Fibroblast of pulmonary artery (primary cell): Measurements from ENCODE around the gene RNPEP.
"Not testable (repeated sequence)": the region's sequence is repeated elsewhere in the genome, so short reads cannot be mapped to it uniquely, and the experiment has no call there.

Experiments
- DNase-seq: peaks from one replicate; pipeline ENCODE4 v3.0.0-alpha.2; 2010; ENCODE audit warnings: low read depth
- H3K4me3 ChIP-seq: replicated peaks from 2 replicates; pipeline ENCODE4 v1.5.1; 2011; ENCODE audit warnings: low read depth, mild to moderate bottlenecking, control low read depth, low read length, moderate library complexity
- TF ChIP-seq, protein P1 (sequence below): IDR thresholded peaks from 2 replicates; pipeline ENCODE4 v1.5.1; 2011; ENCODE audit warnings: mild to moderate bottlenecking, control low read depth, low read length, inconsistent platforms; ENCODE audit errors: missing control alignments

The RNPEP gene

DNA sequence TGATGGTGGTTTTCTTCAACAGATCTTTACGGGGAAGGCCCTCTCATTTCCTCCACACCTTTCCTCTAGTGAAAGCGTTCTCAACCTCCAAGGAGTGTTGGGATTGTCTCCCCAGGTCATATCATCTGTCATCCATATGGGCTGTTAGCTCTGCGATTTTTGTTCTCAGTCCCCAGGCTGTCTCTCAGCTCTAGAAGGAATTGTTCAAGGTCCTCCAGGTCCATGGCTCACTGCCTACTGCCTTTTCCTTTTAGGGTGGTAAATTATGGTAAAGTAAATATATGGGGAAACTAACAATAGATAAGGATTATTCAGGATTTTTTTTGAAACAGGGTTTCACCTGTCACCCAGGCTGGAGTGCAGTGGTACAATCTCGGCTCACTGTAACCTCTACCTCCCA lies 65.5 kb downstream of the RNPEP start:
- no peak overlapping the region for H3K4me3 ChIP-seq
- no peak for DNase-seq
- TF ChIP-seq, protein P1, sequence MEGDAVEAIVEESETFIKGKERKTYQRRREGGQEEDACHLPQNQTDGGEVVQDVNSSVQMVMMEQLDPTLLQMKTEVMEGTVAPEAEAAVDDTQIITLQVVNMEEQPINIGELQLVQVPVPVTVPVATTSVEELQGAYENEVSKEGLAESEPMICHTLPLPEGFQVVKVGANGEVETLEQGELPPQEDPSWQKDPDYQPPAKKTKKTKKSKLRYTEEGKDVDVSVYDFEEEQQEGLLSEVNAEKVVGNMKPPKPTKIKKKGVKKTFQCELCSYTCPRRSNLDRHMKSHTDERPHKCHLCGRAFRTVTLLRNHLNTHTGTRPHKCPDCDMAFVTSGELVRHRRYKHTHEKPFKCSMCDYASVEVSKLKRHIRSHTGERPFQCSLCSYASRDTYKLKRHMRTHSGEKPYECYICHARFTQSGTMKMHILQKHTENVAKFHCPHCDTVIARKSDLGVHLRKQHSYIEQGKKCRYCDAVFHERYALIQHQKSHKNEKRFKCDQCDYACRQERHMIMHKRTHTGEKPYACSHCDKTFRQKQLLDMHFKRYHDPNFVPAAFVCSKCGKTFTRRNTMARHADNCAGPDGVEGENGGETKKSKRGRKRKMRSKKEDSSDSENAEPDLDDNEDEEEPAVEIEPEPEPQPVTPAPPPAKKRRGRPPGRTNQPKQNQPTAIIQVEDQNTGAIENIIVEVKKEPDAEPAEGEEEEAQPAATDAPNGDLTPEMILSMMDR, result no peak

DNA sequence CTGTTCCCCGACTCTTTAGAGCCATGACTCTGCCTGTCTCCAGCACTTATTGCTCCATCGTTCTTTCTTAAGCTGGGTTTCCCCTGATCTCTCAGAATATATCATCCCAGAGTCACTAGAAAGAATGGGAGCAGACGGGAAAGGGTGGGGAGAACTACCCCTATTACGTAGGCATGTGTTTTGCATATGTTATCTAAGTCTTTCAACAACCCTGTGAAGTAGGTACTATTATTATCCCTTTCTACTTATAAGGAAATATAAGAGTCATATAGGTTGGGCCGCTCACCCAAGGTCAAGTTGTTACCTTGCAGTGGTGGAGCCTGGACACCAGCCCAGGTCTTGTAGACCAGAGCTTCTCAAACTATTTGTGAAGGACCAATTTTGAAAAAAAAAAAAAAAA lies 66.7 kb downstream of the RNPEP start:
- H3K4me3 ChIP-seq, result no peak overlapping the region
- DNase-seq, result peak; percentile 50
- TF ChIP-seq, protein P1, result no peak

DNA sequence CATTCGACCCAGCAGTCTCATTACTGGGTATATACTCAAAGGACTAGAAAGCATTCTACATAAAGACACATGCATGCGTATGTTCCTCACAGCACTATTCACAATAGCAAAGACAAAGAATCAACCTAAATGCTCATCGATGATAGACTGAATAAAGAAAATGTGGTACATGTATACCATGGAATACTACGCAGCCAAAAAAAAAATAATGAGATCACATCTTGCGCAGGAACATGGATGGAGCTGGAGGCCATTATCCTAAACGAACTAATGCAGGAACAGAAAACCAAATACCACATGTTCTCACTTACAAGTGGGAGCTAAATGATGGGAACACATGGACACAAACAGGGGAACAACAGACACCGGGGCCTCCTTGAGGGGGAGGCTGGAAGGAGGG lies 71.6 kb downstream of the RNPEP start:
- TF ChIP-seq, protein P1, result no peak
- no peak for DNase-seq
- no peak overlapping the region for H3K4me3 ChIP-seq

DNA sequence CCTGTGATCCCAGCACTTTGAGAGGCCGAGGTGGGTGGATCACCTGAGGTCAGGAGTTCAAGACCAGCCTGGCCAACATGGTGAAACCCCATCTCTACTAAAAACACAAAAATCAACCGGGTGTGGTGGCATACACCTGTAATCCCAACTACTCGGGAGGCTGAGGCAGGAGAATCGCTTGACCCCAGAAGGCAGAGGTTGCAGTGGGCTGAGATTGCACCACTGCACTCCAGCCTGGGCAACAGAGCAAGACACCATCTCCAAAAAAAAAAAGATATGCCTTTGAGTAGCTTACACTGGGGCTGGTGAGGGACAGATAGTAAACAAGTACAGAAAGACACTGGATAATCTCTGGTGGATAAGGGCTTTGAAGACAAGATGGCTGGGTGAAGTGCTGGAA lies 72.2 kb downstream of the RNPEP start:
- H3K4me3 ChIP-seq, DNase-seq: not testable (repeated sequence)
